GM19025 (cell line): ENCODE data around the gene AMDHD2.

ENCODE experiments used
- ATAC-seq: cut with Tn5 transposase; IDR thresholded peaks from one replicate; pipeline ENCODE4 v1.9.1; 2021; ENCODE audit warnings: mild to moderate bottlenecking, low read depth, moderate library complexity; ENCODE audit not compliant: unreplicated experiment

Gene AMDHD2

DNA sequence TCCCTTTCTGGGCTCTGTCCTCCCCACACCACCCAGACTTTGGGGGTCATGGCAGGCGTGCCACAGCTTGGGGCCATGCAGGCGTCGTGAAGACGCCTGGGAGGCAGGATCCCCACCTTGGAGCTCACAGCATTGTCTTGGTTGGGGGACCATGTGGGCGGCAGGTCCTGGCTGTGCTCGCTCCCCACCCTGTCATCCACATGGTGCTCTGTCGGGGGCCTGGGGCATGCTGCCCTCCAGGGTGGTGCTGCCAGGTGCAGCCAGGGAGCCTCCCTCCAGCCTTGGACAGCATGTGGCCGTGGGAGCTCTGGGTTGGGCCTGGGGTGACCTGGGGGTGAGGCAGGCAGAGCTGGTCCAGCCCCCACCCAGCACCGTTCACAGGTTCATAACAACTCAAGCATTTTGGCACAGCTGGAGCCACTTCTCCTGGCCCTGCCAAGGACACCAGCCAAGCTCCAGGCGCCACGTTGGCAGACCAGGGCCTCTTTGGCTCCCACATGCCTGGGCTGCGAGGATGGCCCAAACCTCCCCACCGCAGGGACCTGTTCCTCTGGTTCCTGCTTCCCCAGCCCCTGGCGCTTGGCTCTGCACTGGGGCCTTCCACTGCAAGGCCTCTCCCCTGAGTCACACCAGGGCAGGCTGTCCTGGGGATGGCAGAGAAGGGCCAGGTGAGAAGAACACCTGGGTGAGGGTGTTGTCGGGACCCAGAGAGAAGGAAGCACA lies 21.5 kb upstream of the AMDHD2 start:
- ATAC-seq: no peak

- no peak for ATAC-seq
These were observed 20.7 kb upstream of the AMDHD2 start for GRCh38 chr16:2499454-2499853.

DNA sequence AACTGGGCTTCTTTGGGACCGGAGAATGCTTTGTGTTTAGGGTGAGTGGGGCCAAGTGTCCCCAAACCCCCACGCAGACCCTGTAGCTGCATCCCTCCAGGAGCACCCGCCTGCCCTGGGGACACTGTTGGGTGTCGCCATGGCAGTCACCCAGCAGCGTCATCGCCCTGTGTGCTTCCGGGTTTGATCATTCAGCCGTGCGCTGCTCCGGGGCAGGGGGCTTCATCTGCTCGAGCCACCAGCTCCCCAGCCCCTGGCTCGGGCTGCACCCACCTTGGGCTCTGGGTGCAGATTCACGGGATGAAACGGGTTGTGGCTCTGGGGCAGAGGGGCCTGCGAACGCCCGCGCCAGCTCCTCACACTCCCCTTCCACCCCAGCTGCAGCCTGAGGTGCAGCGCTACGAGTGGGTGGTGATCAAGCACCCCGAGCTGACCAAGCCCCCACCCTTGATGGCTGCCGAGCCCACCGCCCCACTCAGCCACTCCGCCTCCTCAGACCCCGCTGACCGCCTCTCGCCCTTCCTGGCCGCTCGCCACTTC lies 20.2 kb upstream of the AMDHD2 start:
- no peak for ATAC-seq

GRCh38 chr16:2500430-2500917 lies 19.7 kb upstream of the AMDHD2 start:
- no peak for ATAC-seq

DNA sequence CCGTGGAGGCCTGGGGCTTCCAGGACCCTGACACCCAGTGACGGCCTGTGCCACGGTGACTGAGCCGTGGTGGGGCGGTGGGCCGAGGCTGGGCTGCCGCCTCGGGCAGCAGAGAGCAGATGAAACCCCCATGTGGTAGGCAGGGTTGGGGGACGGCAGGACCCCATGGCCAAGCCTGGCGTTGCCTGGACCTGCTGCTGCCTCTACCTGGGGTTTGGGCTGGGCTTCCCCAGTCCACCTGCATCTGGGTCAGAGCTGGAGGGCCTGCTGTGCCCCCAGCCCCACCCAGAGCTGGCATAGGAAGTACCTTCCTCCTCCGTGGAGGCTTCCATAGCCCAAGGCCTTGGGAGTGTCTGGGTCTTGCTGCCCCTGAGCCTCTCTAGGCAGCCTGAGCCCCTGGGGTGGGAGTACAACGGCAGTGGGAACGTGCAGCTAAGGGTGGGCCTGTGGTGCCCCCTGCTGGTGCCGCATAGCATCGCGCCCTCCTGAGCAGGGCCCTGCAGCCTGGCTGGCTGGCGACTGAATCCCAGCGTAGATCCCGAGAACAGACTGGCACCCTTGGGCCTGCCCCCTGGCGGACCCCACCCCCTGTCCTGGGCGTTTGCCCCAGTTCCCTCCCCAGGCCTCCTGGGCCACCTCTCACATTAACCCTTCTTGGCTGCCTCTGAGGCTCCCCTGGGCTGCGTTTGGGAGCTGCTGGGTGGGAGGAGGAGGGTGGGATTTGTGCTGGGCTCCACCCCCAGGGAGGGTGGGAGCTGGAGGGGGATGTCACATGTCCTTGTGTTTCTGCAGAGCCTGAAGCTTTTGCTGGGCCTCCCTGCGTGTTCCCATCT lies 19.0 kb upstream of the AMDHD2 start:
- ATAC-seq: peak; percentile 58

DNA sequence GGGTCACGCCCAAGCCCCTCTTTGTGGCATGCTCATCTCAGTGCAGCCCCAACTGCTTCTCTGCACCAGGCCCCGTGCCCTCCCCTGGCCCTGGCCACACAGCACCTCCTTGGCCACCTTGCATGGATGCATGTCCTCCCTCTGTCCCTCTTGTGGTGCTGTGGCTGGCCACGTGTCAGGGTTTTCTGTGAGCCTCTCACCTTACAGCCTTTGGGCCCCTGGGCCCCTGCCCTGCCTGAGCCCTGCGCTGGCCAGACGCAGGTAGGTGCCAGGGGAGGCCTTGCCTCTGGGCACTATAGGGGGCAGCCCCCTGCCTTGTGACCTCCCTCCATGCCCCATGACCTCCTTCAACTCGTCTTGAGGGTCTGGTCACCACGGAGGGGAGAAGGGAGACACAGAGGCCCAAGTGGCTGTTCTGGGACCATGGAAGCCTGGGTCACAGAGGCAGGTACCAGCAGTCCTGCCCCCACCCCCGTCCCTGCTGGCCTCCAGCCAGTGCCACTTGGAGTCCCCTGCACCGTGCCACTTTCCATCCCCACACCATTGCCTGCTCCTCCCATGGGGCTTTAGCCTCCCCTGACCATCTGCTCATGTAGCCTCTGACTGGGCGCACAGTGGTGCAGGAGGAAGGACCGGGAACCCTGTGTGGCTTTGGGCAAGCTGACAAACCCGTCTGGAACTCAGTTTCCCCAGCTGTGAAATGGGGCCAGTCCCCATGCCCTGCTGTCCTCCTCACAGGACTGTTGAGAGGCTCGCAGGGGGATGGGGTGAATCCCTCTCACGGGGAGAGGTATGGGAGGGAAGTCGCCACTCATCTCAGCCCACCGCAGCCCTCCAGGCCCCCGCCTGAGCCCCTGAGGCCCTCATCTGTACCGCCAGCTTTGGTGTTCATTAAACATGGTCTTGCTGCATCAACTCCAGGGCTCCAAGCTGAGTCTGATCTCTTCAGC lies 17.9 kb upstream of the AMDHD2 start:
- ATAC-seq: no peak

GRCh38 chr16:2505695-2506094 lies 14.5 kb upstream of the AMDHD2 start:
- ATAC-seq: no peak

GRCh38 chr16:2507052-2507659 lies 13.0 kb upstream of the AMDHD2 start:
- ATAC-seq: no peak

DNA sequence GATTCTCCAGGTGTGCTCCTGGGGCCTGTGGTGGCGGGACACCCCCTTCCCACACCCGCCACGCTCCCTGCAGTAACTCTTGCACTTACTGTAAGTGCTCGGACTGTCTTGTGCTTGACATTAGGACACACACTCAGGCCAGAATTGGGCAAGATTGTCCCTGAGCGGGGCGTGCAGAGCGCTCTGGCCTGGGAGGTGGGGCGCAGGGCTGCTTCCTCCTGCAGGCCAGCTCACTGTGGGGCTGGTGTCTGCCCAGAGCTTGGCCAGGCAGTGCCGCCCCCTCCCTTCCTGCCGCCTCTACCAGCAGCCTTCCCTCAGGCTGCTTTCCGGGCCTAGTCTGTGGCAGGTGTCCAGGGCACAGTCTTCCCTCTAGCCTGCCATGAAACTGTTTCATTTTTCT lies 12.5 kb upstream of the AMDHD2 start:
- no peak for ATAC-seq

GRCh38 chr16:2508722-2509400 lies 11.3 kb upstream of the AMDHD2 start:
- ATAC-seq: no peak

DNA sequence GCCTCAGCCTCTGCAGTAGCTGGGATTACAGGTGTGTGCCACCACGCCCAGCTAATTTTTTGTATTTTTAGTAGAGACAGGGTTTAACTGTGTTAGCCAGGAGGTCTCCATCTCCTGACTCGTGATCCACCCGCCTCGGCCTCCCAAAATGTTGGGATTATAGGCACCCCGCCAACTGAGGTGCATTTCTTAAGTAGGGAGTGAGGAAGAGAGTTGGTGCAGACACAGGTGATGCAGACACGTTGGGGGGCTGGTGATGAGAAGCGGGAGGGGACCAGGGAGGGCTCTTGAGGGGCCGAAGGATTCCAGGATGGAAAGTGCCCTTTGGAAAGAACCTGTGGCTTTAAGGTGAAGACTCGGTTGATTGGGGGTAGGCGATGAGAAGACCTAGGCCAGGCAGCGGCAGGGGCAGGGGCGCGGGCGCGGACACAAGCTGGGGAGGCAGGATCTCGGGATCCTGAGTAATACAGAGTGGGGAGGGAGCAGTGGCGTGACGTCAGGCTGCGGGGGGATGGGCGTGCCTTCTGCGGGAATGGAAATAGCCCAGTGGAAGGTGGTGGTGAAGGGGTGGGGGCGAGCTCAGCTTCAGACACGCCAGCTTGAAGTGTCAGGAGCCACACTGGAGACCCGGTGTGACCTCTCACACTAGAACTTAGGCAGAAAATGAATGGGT lies 8.9 kb upstream of the AMDHD2 start:
- ATAC-seq: no peak

GRCh38 chr16:2511996-2512734 lies 8.0 kb upstream of the AMDHD2 start:
- no peak for ATAC-seq

DNA sequence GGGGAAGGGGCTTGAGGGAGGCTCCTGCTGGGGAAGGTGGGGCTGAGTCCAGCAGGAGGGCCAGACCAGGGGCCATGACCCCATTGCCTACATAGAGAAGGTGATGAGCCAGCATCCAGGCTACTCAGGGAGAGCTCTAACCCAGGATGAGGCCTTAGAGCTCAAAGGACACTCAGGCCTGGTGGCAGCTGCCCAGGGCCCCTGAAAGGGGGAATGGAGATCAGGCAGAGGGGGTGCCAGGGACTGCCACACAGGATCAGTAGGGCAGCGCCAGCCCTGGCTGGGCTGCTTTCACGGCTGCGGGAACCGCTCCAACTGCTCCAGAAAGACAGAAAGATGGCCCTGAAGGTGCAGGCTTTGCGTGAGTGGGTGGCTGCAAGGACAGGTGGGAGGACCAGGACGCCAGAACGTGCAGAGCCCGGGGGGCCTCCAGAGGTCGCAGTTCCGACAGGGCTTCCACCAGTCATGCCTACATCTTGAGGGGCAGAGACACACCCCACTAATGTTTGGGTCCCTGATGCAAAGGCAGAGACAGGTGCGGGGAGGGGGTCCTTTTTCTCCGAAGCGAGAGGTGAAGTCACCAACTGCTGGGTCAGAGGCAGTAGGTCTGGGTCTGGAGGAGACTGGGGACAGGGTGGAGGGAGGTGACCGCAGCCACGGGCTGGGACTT lies 7.3 kb upstream of the AMDHD2 start:
- no peak for ATAC-seq

DNA sequence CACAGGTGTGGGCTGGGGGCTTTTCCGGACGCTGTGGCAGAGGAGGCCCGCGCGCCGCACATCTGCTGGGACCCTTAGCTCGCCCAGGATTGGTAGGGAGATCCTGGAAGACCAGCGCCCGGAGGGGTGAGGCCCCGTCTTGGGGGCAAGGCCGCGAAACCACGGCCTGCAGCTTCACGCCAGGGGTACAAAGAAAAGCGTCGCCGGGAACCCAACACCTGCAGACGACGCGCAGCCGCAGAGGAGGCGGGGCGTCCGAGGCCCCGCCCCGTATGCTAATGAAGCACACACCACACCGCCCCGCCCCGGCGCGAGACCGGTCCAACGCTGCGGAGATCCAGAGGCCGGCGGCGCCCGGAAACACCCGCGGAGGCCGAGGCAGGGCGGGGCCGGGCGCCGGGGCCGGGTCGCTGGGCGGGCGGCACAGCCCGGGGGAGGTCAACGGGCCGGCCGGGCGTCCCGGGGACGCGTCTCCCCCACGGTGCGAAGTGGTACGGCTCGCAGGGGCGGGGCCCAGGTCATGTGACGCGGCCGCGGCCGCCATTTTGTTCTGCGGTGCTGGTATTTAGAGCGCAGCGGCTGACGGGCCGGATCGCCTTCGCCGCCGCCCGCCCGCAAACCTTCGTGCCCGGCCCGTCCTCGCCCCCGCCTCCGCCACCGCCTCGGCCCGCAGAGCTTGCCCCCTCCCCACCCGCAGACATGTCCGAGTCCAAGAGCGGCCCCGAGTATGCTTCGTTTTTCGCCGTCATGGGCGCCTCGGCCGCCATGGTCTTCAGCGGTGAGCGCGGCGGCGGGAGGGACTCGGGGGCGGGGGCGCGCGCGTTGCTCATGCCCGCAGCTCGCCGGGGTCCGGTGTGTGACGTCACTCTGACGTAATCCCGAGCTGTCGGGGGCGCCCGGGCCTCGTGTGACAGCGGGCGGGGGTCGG lies 6.5 kb upstream of the AMDHD2 start, which contains the start of gene ATP6V0C:
TSS of gene ATP6V0C (plus strand) at position 548 of the 928 bp plus-strand sequence. CDS start at position 700, 152 bp downstream.
- peak; percentile 72 for ATAC-seq

GRCh38 chr16:2514333-2515179 lies 5.6 kb upstream of the AMDHD2 start:
- no peak for ATAC-seq
